Stomach smooth muscle (tissue), 2 donors: ENCODE results near the gene AAMP.

ENCODE experiments used
- H3K27ac ChIP-seq: one replicate; pipeline ENCODE4 v1.7.0; 2013; ENCODE audit warnings: mild to moderate bottlenecking, low read length, inconsistent platforms
- H3K27me3 ChIP-seq, 2 donors: one replicate each; pipeline ENCODE4 v1.7.0; 2013; ENCODE audit warnings: low read length in 2 of 2; ENCODE audit not compliant: insufficient read depth in 2 of 2, control insufficient read depth in 1 of 2
- H3K36me3 ChIP-seq, 2 donors: one replicate each; pipeline ENCODE4 v1.7.0; 2013; ENCODE audit warnings: low read length in 2 of 2; ENCODE audit not compliant: control insufficient read depth in 2 of 2, insufficient read depth in 2 of 2
- H3K4me1 ChIP-seq: one replicate; pipeline ENCODE4 v1.7.0; 2013; ENCODE audit warnings: low read length; ENCODE audit not compliant: control insufficient read depth, insufficient read depth
- H3K4me3 ChIP-seq, 2 donors: one replicate each; pipeline ENCODE4 v1.7.0; 2013; ENCODE audit warnings: low read length in 2 of 2
- H3K9ac ChIP-seq, 2 donors: one replicate each; pipeline ENCODE4 v1.7.0; 2013; ENCODE audit warnings: low read length in 2 of 2, mild to moderate bottlenecking in 1 of 2
- H3K9me3 ChIP-seq, 2 donors: one replicate each; pipeline ENCODE4 v1.7.0; 2013; ENCODE audit warnings: low read length in 2 of 2; ENCODE audit not compliant: control insufficient read depth in 2 of 2
- donor health status: healthy.
- donor health status: Pancreatic carcinoma.

The AAMP gene

DNA sequence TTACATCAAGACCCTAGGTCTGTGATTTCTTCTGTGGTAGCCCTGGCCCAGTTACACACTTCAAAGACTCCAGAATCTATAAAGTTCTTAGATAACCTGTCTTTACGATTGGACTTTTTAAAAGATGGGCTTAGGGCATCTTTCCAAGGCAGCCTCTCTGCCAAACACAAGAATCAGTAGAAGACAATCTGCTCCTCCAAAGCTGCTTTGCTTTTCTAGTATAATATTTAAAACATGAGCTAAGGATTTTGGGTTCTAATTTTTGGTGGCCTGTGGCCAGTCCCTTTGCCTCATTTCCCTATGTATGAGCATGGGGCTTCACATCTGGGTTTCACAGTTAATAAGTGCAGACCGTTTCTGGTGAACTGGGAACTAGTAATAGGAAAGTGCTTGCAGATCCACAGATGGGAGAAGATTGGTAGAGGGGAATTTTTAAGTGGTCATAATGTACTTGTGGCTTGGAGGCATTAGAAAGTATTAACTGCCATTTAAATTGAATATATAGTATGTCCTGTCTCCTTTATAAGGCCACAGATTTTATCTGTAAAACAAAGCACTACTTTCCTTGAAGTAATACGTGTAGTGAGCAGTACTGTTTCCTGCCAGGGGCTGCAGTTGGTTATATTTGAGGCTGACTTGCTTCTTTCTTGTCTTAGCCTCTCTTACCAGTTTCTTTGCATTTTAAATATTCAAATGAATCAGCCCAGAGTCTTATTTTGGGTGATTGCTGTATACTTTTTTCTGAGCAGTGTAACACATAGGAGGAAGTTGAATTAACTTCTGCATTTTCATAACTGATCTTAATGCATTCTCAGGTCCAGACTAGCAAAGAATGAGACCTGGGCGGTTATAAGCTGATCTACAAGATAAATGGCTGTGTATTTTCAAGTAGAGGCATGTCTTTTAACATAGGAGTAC lies 51.4 kb downstream of the AAMP start:
- Histone ChIP-seq H3K27ac (peak overlapping the region; percentile 83), H3K27me3 (no peaks in the 10 kb centered on the region), H3K9me3 (no peaks in the 10 kb centered on the region), H3K9ac (peak overlapping the region; percentile 82 to 87), H3K4me1 (peaks cover 27% of the 10 kb centered on the region), H3K4me3 (peak overlapping the region; percentile 85 to 93), H3K36me3 (no peaks in the 10 kb centered on the region)

- peaks cover 27% of the 10 kb centered on the region for H3K4me1 ChIP-seq
- no peaks in the 10 kb centered on the region for H3K27me3 ChIP-seq
- peak overlapping the region; percentile 82 to 87 for H3K9ac ChIP-seq
Observed at GRCh38 chr2:218217360-218218267, 52.3 kb downstream of the AAMP start.

GRCh38 chr2:218216674-218217359 lies 53.1 kb downstream of the AAMP start, which contains the start of gene ARPC2:
Gene ARPC2, plus strand, starts transcription at chr2:218217189. Its CDS starts 282 bp downstream, at chr2:218217471.
- H3K36me3 ChIP-seq, result no peaks in the 10 kb centered on the region
- H3K9ac ChIP-seq, result peak within 1 kb of the TSS; percentile 87 to 96
- H3K4me1 ChIP-seq, result peaks cover 27% of the 10 kb centered on the region
- peak within 1 kb of the TSS; percentile 94 for H3K27ac ChIP-seq
- no peaks in the 10 kb centered on the region for H3K9me3 ChIP-seq
- H3K4me3 ChIP-seq, result peak within 1 kb of the TSS; percentile 85 to 93
- H3K27me3 ChIP-seq, result no peaks in the 10 kb centered on the region

More at GRCh38 chr2:218217360-218218267, 52.3 kb downstream of the AAMP start:
- Histone ChIP-seq H3K4me3 (peak overlapping the region; percentile 85 to 93), H3K9me3 (no peaks in the 10 kb centered on the region), H3K27ac (peak overlapping the region; percentile 83), H3K36me3 (no peaks in the 10 kb centered on the region)

DNA sequence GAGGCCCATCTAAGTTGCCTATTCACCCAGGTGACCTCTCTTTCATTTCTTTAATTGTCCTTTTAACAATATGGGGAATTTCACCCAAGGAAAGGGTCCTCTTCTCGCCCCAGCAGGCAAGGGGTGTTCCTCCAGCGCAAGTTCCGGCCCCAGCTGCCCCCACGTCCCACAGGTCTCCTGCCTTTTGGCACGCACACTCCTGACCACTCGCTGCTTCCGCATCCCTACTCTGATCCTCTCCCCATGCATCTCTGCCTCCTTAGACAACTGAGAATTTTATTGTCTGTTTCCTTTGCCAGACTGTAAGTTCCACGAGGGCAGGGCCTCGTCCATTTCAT lies 53.6 kb downstream of the AAMP start:
- H3K27me3 ChIP-seq, result no peaks in the 10 kb centered on the region
- peaks cover 25% of the 10 kb centered on the region for H3K4me1 ChIP-seq
- no peaks in the 10 kb centered on the region for H3K9me3 ChIP-seq
- H3K4me3 ChIP-seq, result peak overlapping the region; percentile 66 to 93
- peak overlapping the region; percentile 94 for H3K27ac ChIP-seq
- H3K36me3 ChIP-seq, result no peaks in the 10 kb centered on the region
- H3K9ac ChIP-seq, result peak overlapping the region; percentile 68 to 96
